Muscle of back (tissue), 11 donors: Measurements from ENCODE around the gene MAP4K4. TPM values are rescaled to one million over a fixed set of nuclear protein-coding genes. Genes with fewer than 3 reads are reported as not detected.

Source experiments
- DNase-seq, 3 donors: peaks; one replicate each; pipeline versions ENCODE4 v3.0.0 to v3.0.0-alpha.2; 2013
- polyA plus RNA-seq, 10 donors: library from polyadenylated mRNA; unstranded; fragments of 120-200 nt; gene quantifications; one replicate each; pipeline ENCODE4 v1.2.1, GENCODE V29; 2013; ENCODE audit not compliant: insufficient read length in 10 of 10

Gene MAP4K4
- polyA plus RNA-seq, 10 donors = 115 to 149 (median 130) TPM

GRCh38 chr2:101833890-101834523 is 136.5 kb downstream of the MAP4K4 start:
- DNase-seq = no peak

- DNase-seq = no peak
Measured at GRCh38 chr2:101837354-101837753, 139.8 kb downstream of the MAP4K4 start.

- DNase-seq = no peak
Measured at GRCh38 chr2:101841679-101842327, 144.3 kb downstream of the MAP4K4 start.

- DNase-seq = no peak
Measured at GRCh38 chr2:101842471-101842870, 145.0 kb downstream of the MAP4K4 start.

GRCh38 chr2:101843048-101843447 is 145.5 kb downstream of the MAP4K4 start:
- DNase-seq = no peak

- DNase-seq = no peak
Measured at GRCh38 chr2:101843471-101843870, 146.0 kb downstream of the MAP4K4 start.

- DNase-seq = no peak
Measured at GRCh38 chr2:101844055-101844635, 146.6 kb downstream of the MAP4K4 start.

- DNase-seq = no peak
Measured at GRCh38 chr2:101846973-101847372, 149.5 kb downstream of the MAP4K4 start.

GRCh38 chr2:101847661-101848339 is 150.3 kb downstream of the MAP4K4 start:
- DNase-seq = no peak

- no peak for DNase-seq
Measured at GRCh38 chr2:101848769-101849410, 151.4 kb downstream of the MAP4K4 start.

GRCh38 chr2:101850450-101850849 is 152.9 kb downstream of the MAP4K4 start:
- no peak for DNase-seq

GRCh38 chr2:101850991-101851390 is 153.5 kb downstream of the MAP4K4 start:
- no peak for DNase-seq

GRCh38 chr2:101852824-101853223 is 155.3 kb downstream of the MAP4K4 start:
- no peak for DNase-seq

- DNase-seq = no peak
Measured at GRCh38 chr2:101854877-101855276, 157.4 kb downstream of the MAP4K4 start.

- no peak for DNase-seq
Measured at GRCh38 chr2:101855776-101856175, 158.3 kb downstream of the MAP4K4 start.

GRCh38 chr2:101858246-101858645 is 160.7 kb downstream of the MAP4K4 start:
- DNase-seq = no peak

GRCh38 chr2:101858910-101859309 is 161.4 kb downstream of the MAP4K4 start:
- DNase-seq = peak in 1 of 3 donors; percentile 8

- no peak for DNase-seq
Measured at GRCh38 chr2:101859604-101860003, 162.1 kb downstream of the MAP4K4 start.

- DNase-seq = no peak
Measured at GRCh38 chr2:101860157-101860556, 162.7 kb downstream of the MAP4K4 start.

- no peak for DNase-seq
Measured at GRCh38 chr2:101860782-101861181, 163.3 kb downstream of the MAP4K4 start.

GRCh38 chr2:101861382-101861781 is 163.9 kb downstream of the MAP4K4 start:
- DNase-seq = no peak

- no peak for DNase-seq
Measured at GRCh38 chr2:101863534-101863933, 166.0 kb downstream of the MAP4K4 start.
